Measurements from ENCODE around the gene KHDRBS2. TPM values are rescaled to one million over a fixed set of nuclear protein-coding genes. Genes with fewer than 3 reads are reported as not detected.

KHDRBS2 gene
- total and polyA plus RNA-seq, 11 donors = 0.15 to 0.29 TPM; not detected in 9

DNA sequence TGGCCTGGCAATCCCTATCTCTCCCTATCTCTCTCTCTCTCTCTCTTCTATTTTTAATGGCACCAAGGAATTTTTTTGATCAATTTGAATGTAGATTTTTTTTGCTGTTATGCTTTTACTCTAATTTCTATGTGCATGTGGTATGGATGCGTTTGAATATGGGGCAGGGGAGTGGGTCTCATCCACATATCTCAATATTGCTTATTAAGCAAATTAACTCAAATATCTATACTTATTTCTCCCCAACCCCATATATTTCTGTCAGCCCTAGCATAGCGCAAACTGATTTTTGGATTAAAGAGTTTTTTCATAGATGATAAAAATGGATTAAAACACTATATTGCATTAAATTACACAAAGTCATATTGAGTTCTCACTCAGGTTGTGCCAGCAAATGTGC lies 210.2 kb downstream of the KHDRBS2 start:
- intact Hi-C loops (cut with DNase I) = no loop called here
- no peaks in the 10 kb centered on the region for H3K4me1 ChIP-seq
- no peak for DNase-seq
- no peak overlapping the region for H3K27ac ChIP-seq
- no peak overlapping the region for H3K4me3 ChIP-seq
- 81 to 85% (median 83%) methylated on average over 2 of the region's 2 CpGs for WGBS, 4 donors
- H3K9me3 ChIP-seq = peaks cover 0 to 8% (median under 1%) of the 10 kb centered on the region in 12 donors
- H3K36me3 ChIP-seq = no peaks in the 10 kb centered on the region
- no peak for ATAC-seq
- no peaks in the 10 kb centered on the region for H3K27me3 ChIP-seq
- no peak for TF ChIP-seq POLR2A (IDR thresholded peaks at IDR 0.05)
- TF ChIP-seq, protein P1, sequence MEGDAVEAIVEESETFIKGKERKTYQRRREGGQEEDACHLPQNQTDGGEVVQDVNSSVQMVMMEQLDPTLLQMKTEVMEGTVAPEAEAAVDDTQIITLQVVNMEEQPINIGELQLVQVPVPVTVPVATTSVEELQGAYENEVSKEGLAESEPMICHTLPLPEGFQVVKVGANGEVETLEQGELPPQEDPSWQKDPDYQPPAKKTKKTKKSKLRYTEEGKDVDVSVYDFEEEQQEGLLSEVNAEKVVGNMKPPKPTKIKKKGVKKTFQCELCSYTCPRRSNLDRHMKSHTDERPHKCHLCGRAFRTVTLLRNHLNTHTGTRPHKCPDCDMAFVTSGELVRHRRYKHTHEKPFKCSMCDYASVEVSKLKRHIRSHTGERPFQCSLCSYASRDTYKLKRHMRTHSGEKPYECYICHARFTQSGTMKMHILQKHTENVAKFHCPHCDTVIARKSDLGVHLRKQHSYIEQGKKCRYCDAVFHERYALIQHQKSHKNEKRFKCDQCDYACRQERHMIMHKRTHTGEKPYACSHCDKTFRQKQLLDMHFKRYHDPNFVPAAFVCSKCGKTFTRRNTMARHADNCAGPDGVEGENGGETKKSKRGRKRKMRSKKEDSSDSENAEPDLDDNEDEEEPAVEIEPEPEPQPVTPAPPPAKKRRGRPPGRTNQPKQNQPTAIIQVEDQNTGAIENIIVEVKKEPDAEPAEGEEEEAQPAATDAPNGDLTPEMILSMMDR (IDR thresholded peaks at IDR 0.05) = no peak

DNA sequence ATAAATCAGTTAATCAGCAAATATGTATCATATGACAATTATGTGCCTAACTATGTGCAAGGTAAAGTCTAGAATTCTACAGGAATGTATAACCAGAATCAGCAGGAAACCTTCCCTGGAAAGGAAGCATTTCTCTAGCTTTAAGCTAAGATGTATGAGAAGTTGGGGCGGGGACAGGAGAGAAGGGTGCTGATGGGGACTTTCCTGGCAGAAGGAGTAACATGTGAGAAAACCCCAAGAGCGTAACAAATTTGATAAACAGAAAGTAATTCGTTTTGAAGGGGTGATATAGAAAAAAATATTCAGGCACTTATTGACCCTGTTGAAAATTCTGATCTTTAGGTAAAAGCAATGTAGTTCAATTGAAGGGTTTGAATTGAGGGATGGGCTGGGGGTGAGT lies 226.1 kb downstream of the KHDRBS2 start:
- Histone ChIP-seq H3K27ac (no peak overlapping the region), H3K4me3 (no peak overlapping the region), H3K27me3 (no peaks in the 10 kb centered on the region), H3K4me1 (no peaks in the 10 kb centered on the region), H3K36me3 (no peaks in the 10 kb centered on the region), H3K9me3 (peaks cover 0 to 6% (median 0%) of the 10 kb centered on the region in 12 donors)
- intact Hi-C loops (cut with DNase I) = no loop called here
- no peak for ATAC-seq
- WGBS, 4 donors = 73 to 76% (median 74%) methylated on average over 3 of the region's 3 CpGs
- DNase-seq = no peak
- TF ChIP-seq, protein P1 (IDR thresholded peaks at IDR 0.05) = no peak
- no peak for TF ChIP-seq POLR2A (IDR thresholded peaks at IDR 0.05)

DNA sequence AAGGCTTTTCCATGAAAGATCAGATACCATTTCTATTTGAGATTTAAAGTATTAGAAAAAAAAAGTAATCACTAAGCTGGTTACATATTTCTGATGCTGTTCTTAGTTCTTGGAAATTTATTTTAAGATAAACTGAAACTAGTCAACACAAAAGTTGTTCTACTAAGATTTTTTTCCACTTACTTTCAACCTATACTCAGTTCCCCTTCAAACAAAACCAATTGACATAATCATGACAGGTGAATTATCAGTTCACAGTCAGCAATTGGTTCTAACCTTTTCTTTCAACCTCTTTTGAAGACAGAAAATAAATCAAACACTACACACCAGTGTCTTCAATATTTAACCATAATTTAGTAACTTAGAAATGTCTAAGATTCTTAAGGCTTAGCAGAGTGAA lies 228.7 kb downstream of the KHDRBS2 start:
- H3K4me3 ChIP-seq = no peak overlapping the region
- TF ChIP-seq, protein P1 (IDR thresholded peaks at IDR 0.05) = no peak
- no peak for TF ChIP-seq POLR2A (IDR thresholded peaks at IDR 0.05)
- ATAC-seq (no peak), DNase-seq (no peak)
- no peak overlapping the region for H3K27ac ChIP-seq
- intact Hi-C loops (cut with DNase I) = no loop called here
- peaks cover 0 to 9% (median 0%) of the 10 kb centered on the region in 12 donors for H3K9me3 ChIP-seq
- H3K36me3 ChIP-seq = no peaks in the 10 kb centered on the region
- no peaks in the 10 kb centered on the region for H3K27me3 ChIP-seq
- H3K4me1 ChIP-seq = no peaks in the 10 kb centered on the region

DNA sequence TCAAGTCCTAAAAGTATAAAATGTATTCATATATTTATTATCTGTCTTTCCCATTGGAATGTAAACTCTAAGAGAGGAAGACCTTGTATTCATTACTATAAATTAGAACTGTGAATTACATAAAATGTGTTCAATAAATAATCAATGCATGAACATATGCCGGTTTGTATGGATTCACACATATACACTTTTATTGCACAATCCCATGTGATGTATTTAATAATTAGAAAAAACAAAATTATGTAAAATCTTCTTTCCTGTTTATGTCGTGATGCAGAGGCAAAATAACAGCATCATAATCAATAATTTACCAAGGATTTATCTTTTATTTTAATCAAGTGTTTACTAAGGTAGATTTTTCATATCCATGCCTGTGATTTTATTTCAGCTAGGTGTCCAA lies 240.5 kb downstream of the KHDRBS2 start:
- no peaks in the 10 kb centered on the region for H3K27me3 ChIP-seq
- ATAC-seq (no peak), DNase-seq (no peak)
- no peak overlapping the region for H3K4me3 ChIP-seq
- intact Hi-C loops (cut with DNase I) = no loop called here
- no peaks in the 10 kb centered on the region for H3K9me3 ChIP-seq
- no peaks in the 10 kb centered on the region for H3K4me1 ChIP-seq
- no peak overlapping the region for H3K27ac ChIP-seq
- H3K36me3 ChIP-seq = no peaks in the 10 kb centered on the region
- TF ChIP-seq, protein P1 (IDR thresholded peaks at IDR 0.05) = no peak
- no peak for TF ChIP-seq POLR2A (IDR thresholded peaks at IDR 0.05)
- WGBS, 4 donors = 80 to 86% (median 82%) methylated on average over 2 of the region's 2 CpGs
